HG03342 (cell line): ENCODE results near the gene SPATS2L.

Experiments used
- ATAC-seq: cut with Tn5 transposase; IDR thresholded peaks from one replicate; pipeline ENCODE4 v1.9.1; 2021; ENCODE audit warnings: mild to moderate bottlenecking, moderate library complexity; ENCODE audit not compliant: unreplicated experiment

The SPATS2L gene

GRCh38 chr2:200490001-200490400 is 183.5 kb downstream of the SPATS2L start:
- no peak for ATAC-seq

GRCh38 chr2:200492656-200493055 is 186.2 kb downstream of the SPATS2L start:
- ATAC-seq = no peak

GRCh38 chr2:200494048-200494447 is 187.6 kb downstream of the SPATS2L start:
- no peak for ATAC-seq

GRCh38 chr2:200496696-200497095 is 190.2 kb downstream of the SPATS2L start:
- ATAC-seq = no peak

- ATAC-seq = no peak
Measured at GRCh38 chr2:200498402-200499162, 192.1 kb downstream of the SPATS2L start.

GRCh38 chr2:200502196-200502595 is 195.7 kb downstream of the SPATS2L start:
- no peak for ATAC-seq

GRCh38 chr2:200506679-200507078 is 200.2 kb downstream of the SPATS2L start:
- ATAC-seq = no peak

- ATAC-seq = no peak
Measured at GRCh38 chr2:200507179-200507578, 200.7 kb downstream of the SPATS2L start.

- ATAC-seq = peak; percentile 3
Measured at GRCh38 chr2:200509235-200509611, 202.7 kb downstream of the SPATS2L start.

- ATAC-seq = peak; percentile 98
Measured at GRCh38 chr2:200509612-200510433, 203.3 kb downstream of the SPATS2L start, which contains the start of gene KCTD18. TSS of gene KCTD18 (minus strand) at chr2:200510068. CDS start at chr2:200507016, 3,052 bp downstream.

GRCh38 chr2:200515155-200515554 is 208.7 kb downstream of the SPATS2L start:
- no peak for ATAC-seq

- no peak for ATAC-seq
Measured at GRCh38 chr2:200523158-200523557, 216.7 kb downstream of the SPATS2L start.

- no peak for ATAC-seq
Measured at GRCh38 chr2:200523604-200524003, 217.1 kb downstream of the SPATS2L start.

GRCh38 chr2:200525066-200525465 is 218.6 kb downstream of the SPATS2L start:
- no peak for ATAC-seq

- no peak for ATAC-seq
Measured at GRCh38 chr2:200525551-200525881, 219.0 kb downstream of the SPATS2L start.

GRCh38 chr2:200525882-200526651 is 219.6 kb downstream of the SPATS2L start, which contains the start of gene SGO2:
TSS of gene SGO2 (plus strand) at chr2:200526207. CDS start at chr2:200532976, 6,769 bp downstream.
- peak; percentile 100 for ATAC-seq

GRCh38 chr2:200528228-200528627 is 221.7 kb downstream of the SPATS2L start:
- no peak for ATAC-seq
